C4-2B (cell line): Measurements from ENCODE around the gene SFTPA1.
A peak's percentile ranks its signal among the peaks of the same experiment; 100 is the strongest.
"Not testable (repeated sequence)": the region's sequence is repeated elsewhere in the genome, so short reads cannot be mapped to it uniquely, and the experiment has no call there.

Experiments used
- H3K27ac ChIP-seq: fragments of 450-650 bp; 2 replicates; pipeline ENCODE4 v1.5.1; 2017
- ZFX ChIP-seq: fragments of 450-650 bp; IDR thresholded peaks from 2 replicates; pipeline ENCODE4 v1.6.1; 2017
- TF ChIP-seq, protein P1 (sequence below): fragments of 450-650 bp; conservative IDR thresholded peaks from 2 replicates; pipeline ENCODE4 v1.5.1; 2017; ENCODE audit warnings: mild to moderate bottlenecking

The SFTPA1 gene

DNA sequence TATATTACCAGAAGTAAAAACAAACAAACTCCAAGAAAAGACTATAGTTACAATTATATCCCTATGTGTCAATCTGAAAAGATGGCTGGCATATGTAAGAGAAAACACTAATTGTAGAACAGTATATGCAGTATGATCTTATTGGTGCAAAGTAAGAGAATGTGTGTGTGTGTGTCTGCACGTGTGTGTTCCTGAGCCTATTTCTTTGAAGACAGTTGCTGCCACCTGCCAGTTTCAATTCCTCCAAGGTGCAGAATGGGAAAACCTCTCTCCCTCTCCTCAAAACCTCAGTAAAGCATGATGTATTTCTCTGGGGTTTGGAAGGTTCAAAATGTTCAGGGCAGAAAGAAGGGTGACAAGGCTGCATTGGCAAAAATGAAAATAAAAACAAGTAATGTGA lies 8.8 kb upstream of the SFTPA1 start:
- H3K27ac ChIP-seq = no peak overlapping the region
- TF ChIP-seq, protein P1, sequence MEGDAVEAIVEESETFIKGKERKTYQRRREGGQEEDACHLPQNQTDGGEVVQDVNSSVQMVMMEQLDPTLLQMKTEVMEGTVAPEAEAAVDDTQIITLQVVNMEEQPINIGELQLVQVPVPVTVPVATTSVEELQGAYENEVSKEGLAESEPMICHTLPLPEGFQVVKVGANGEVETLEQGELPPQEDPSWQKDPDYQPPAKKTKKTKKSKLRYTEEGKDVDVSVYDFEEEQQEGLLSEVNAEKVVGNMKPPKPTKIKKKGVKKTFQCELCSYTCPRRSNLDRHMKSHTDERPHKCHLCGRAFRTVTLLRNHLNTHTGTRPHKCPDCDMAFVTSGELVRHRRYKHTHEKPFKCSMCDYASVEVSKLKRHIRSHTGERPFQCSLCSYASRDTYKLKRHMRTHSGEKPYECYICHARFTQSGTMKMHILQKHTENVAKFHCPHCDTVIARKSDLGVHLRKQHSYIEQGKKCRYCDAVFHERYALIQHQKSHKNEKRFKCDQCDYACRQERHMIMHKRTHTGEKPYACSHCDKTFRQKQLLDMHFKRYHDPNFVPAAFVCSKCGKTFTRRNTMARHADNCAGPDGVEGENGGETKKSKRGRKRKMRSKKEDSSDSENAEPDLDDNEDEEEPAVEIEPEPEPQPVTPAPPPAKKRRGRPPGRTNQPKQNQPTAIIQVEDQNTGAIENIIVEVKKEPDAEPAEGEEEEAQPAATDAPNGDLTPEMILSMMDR = no peak
- no peak for TF ChIP-seq ZFX

DNA sequence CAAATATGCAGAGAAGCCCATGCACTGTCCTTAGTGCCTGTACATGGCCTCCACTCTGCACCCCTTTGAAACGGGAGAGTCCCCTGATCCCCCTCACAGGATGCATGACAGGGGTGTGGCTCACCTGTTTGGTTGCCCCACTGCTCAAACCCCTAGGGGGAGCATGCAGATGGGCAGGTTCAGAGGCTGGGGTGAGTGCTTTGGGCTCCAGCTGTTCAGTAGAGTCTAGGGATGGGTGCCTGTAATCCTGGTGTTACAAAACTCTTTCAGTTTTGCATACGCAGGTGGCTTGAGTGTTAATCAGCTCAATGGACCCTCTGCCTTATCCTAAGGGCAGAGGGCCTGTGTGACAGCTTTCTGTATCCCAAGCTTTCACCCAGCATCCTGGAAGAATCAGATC lies 7.8 kb upstream of the SFTPA1 start:
- H3K27ac ChIP-seq = no peak overlapping the region
- no peak for TF ChIP-seq ZFX
- TF ChIP-seq, protein P1 = no peak

DNA sequence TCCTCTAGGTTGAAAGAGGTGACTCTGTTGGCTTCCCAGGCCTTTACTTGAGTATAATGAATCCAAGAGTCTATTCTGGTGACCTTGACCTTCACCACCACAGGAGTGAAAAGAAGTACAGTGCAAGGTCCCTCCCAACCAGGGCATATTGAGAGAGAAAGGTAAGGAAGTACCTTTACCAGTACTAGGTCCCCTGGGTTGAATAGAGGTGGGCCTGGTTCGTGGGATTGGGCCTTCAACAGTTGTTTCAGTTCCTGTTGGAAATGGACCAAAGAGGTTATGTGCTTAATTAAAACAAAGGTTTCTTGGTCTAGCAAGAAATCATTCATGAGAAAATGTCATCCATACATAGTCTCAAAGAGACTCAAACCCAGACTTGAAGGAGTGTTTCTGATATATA lies 6.4 kb upstream of the SFTPA1 start:
- TF ChIP-seq, protein P1 = no peak
- no peak for TF ChIP-seq ZFX
- H3K27ac ChIP-seq = no peak overlapping the region

DNA sequence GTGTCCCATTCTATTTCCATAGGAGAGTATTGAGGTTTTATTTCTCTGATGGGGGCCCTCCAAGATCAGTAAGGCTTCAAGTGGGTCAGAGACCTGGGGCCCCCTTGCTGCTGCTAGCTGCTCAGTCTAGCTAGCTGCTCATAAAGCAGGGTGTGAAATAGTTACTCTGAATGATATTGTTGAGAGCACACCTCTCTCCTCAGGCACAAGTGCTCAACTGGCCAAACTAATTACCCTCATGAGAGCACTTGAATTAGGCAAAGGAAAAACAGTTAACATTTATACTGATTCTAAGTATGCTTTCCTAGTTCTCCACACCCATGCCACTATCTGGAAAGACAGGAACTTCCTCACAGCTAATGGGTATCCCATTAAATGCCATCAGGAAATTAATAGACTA lies 5.4 kb upstream of the SFTPA1 start:
- TF ChIP-seq ZFX = no peak
- TF ChIP-seq, protein P1 = no peak
- H3K27ac ChIP-seq = no peak overlapping the region

DNA sequence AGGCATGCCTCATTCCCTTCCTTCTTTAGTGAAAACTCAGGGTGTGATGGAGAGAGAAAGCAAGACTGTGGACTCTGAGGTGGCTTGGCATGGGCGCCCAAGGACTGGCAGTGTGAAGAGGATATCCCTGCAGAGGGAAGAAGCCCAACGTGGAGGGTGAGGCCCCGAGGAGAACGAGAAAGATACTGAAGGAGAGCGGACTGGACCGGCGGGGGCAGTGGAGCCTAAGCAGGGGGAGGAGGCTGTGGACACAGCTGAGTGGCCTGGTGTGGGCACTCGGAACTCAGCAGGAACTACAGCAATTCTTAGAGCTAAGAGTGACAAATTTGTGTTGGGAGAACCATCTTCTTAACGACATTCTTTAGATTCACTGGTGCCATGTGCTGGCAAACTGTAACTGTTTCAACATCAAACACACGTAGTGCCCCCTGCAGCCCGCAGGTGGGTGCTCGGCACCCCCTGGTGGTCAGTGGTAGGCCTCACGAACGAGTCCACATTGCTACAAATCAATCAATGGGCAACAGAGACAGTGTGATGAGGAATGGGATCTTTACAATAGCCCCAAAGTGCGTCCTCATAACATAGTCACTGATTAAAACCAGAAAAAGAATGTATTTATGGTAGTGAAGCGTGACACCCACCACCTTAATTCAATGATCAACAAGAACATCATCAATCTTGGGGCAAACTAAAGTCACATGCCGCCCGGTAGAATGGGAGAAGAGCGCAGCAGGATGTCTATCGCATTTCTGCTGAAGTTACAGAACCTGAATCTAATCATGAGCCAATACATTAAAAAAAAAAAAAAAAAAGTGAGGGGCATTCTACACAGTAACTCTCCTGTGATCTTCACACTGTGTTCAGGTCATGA lies 2.0 kb upstream of the SFTPA1 start:
- TF ChIP-seq, protein P1 = peak; percentile 82
- TF ChIP-seq ZFX = no peak

DNA sequence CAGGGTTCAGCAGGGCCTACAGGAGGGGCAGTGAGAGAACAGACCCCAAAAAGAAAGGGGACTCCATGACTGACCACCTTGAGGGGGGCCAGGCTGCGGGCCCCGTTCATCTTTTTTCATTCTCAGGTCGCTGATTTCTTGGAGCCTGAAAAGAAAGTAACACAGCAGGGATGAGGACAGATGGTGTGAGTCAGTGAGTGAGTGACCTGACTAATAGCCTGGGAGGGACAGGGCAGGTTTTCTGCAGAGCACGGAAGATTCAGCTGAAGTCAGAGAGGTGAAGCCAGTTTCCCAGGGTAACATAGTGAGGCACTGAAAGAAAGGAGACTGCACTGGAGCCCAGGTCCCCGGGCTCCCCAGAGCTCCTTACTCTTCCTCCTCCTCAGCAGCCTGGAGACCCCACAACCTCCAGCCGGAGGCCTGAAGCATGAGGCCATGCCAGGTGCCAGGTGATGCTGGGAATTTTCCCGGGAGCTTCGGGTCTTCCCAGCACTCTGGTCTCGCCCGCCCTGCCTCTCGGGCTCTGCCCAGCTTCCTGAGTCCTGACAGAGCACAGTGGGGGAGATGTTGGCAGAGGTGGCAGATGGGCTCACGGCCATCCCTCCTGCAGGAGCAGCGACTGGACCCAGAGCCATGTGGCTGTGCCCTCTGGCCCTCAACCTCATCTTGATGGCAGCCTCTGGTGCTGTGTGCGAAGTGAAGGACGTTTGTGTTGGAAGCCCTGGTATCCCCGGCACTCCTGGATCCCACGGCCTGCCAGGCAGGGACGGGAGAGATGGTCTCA lies 646 bp downstream of the SFTPA1 start:
- H3K27ac ChIP-seq = not testable (repeated sequence)

More for the DNA sequence above, 2.0 kb upstream of the SFTPA1 start:
- H3K27ac ChIP-seq = no peak overlapping the region

DNA sequence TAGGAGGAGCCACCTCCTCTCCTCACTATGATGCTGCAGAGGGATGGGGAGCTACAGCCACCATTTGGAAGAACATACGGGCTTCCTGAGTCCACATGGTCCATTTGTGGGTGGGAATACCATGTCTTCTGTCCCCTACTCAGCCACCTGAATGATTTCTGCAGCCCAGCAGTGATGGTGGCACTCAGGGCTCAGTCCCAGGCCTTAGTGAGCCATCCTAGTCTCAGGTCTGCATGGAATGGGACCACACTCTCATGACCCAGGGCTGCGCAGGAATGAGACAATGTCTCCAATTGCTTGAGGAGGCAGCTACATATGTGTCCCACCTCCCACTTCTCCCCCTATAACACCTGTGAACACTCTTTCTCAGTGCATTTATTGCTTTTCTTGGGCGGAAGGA lies 4.8 kb downstream of the SFTPA1 start:
- H3K27ac ChIP-seq = no peak overlapping the region
- TF ChIP-seq, protein P1 = no peak
- TF ChIP-seq ZFX = no peak
